H9 (cell line): ENCODE measurements around the gene TMEM107. TPM values are rescaled to one million over a fixed set of nuclear protein-coding genes. Genes with fewer than 3 reads are reported as not detected.

ENCODE experiments used
- DNase-seq: peaks from one replicate; pipeline ENCODE4 v3.0.0-alpha.2; 2017
- H2AFZ ChIP-seq: one replicate; pipeline ENCODE4 v1.6.1; 2013; ENCODE audit warnings: mild to moderate bottlenecking, low read length, control low read depth, moderate library complexity
- H2AK5ac ChIP-seq: 2 replicates; pipeline ENCODE4 v1.6.1; 2013; ENCODE audit warnings: low read length, control low read depth, mixed read lengths; ENCODE audit not compliant: insufficient read length
- H2BK120ac ChIP-seq: one replicate; pipeline ENCODE4 v1.6.1; 2013; ENCODE audit warnings: low read depth, mild to moderate bottlenecking, low read length, control low read depth, inconsistent platforms; ENCODE audit not compliant: poor library complexity, severe bottlenecking
- H2BK12ac ChIP-seq: 2 replicates; pipeline ENCODE4 v1.6.1; 2013; ENCODE audit warnings: low read length, control low read depth, mixed read lengths, low read depth; ENCODE audit not compliant: insufficient read length
- H2BK15ac ChIP-seq: 2 replicates; pipeline ENCODE4 v1.6.1; 2013; ENCODE audit warnings: low read depth, low read length, control low read depth
- H2BK20ac ChIP-seq: one replicate; pipeline ENCODE4 v1.6.1; 2013; ENCODE audit warnings: low read depth, mild to moderate bottlenecking, low read length, control low read depth, inconsistent platforms; ENCODE audit not compliant: poor library complexity, severe bottlenecking
- H2BK5ac ChIP-seq: 2 replicates; pipeline ENCODE4 v1.6.1; 2013; ENCODE audit warnings: low read length, control low read depth, mixed read lengths; ENCODE audit not compliant: insufficient read length
- H3K14ac ChIP-seq: 2 replicates; pipeline ENCODE4 v1.6.1; 2013; ENCODE audit warnings: low read length, control low read depth; ENCODE audit not compliant: insufficient read depth
- H3K18ac ChIP-seq: 2 replicates; pipeline ENCODE4 v1.6.1; 2013; ENCODE audit warnings: low read depth, mild to moderate bottlenecking, mixed read lengths, low read length, control low read depth; ENCODE audit not compliant: insufficient read length
- H3K23ac ChIP-seq: 2 replicates; pipeline ENCODE4 v1.6.1; 2013; ENCODE audit warnings: low read length, control low read depth, mixed read lengths, low read depth; ENCODE audit not compliant: insufficient read length
- H3K23me2 ChIP-seq: 2 replicates; pipeline ENCODE4 v1.6.1; 2013; ENCODE audit warnings: low read depth, mild to moderate bottlenecking, mixed read lengths, low read length, control low read depth; ENCODE audit not compliant: insufficient read length, poor library complexity, severe bottlenecking
- H3K27ac ChIP-seq: 2 replicates; pipeline ENCODE4 v1.5.1; 2013; ENCODE audit warnings: low read length, control low read depth, mixed read lengths, low read depth; ENCODE audit not compliant: insufficient read length
- H3K27me3 ChIP-seq: 2 replicates; pipeline ENCODE4 v1.6.1; 2013; ENCODE audit warnings: low read length, control low read depth, inconsistent platforms; ENCODE audit not compliant: insufficient read depth
- H3K4ac ChIP-seq: 2 replicates; pipeline ENCODE4 v1.6.1; 2013; ENCODE audit warnings: low read depth, mild to moderate bottlenecking, control low read depth, inconsistent platforms, low read length, moderate library complexity
- H3K4me1 ChIP-seq: 2 replicates; pipeline ENCODE4 v1.6.1; 2013; ENCODE audit warnings: low read length, control low read depth, inconsistent platforms; ENCODE audit not compliant: insufficient read depth
- H3K4me2 ChIP-seq: 2 replicates; pipeline ENCODE4 v1.6.1; 2013; ENCODE audit warnings: low read length, control low read depth, mixed read lengths; ENCODE audit not compliant: insufficient read length, insufficient read depth
- H3K56ac ChIP-seq: 2 replicates; pipeline ENCODE4 v1.6.1; 2013; ENCODE audit warnings: low read depth, mild to moderate bottlenecking, mixed read lengths, low read length, control low read depth; ENCODE audit not compliant: insufficient read length
- H3K79me1 ChIP-seq: 2 replicates; pipeline ENCODE4 v1.6.1; 2013; ENCODE audit warnings: low read depth, mild to moderate bottlenecking, moderate library complexity, low read length, control low read depth, inconsistent platforms; ENCODE audit not compliant: insufficient read depth, poor library complexity, severe bottlenecking
- H3K79me2 ChIP-seq: 2 replicates; pipeline ENCODE4 v1.6.1; 2013; ENCODE audit warnings: low read length, control low read depth, inconsistent platforms; ENCODE audit not compliant: insufficient read depth
- H3K9ac ChIP-seq: 2 replicates; pipeline ENCODE4 v1.6.1; 2013; ENCODE audit warnings: low read length, control low read depth, mixed read lengths; ENCODE audit not compliant: insufficient read length; ENCODE audit errors: extremely low read depth
- H3K9me3 ChIP-seq: one replicate; pipeline ENCODE4 v1.6.1; 2013; ENCODE audit warnings: low read depth, low read length, inconsistent platforms; ENCODE audit not compliant: control insufficient read depth
- H3T11ph ChIP-seq: one replicate; pipeline ENCODE4 v1.6.1; 2013; ENCODE audit warnings: mild to moderate bottlenecking, low read length, control low read depth, inconsistent platforms
- H4K20me1 ChIP-seq: one replicate; pipeline ENCODE4 v1.6.1; 2013; ENCODE audit not compliant: control insufficient read depth, insufficient read length, insufficient read depth
- H4K5ac ChIP-seq: 2 replicates; pipeline ENCODE4 v1.6.1; 2013; ENCODE audit warnings: low read depth, mild to moderate bottlenecking, mixed read lengths, low read length, control low read depth; ENCODE audit not compliant: insufficient read length
- H4K8ac ChIP-seq: replicated peaks from 2 replicates; pipeline ENCODE4 v1.6.1; 2013; ENCODE audit warnings: low read length, control low read depth, mixed read lengths, low read depth; ENCODE audit not compliant: insufficient read length
- H4K91ac ChIP-seq: 2 replicates; pipeline ENCODE4 v1.6.1; 2013; ENCODE audit warnings: low read depth, mild to moderate bottlenecking, moderate library complexity, mixed read lengths, low read length, control low read depth; ENCODE audit not compliant: insufficient read length
- H3K27ac Mint-ChIP-seq, 3 experiments: 2 replicates in 2 of 3; 3 replicates in 1 of 3; pipeline ENCODE4 v1.8.0; 2020 to 2021; ENCODE audit warnings: mixed read lengths in 3 of 3, mild to moderate bottlenecking in 1 of 3, moderate library complexity in 1 of 3
- H3K27me3 Mint-ChIP-seq: 2 replicates; pipeline ENCODE4 v1.8.0; 2021; ENCODE audit warnings: low read depth, mild to moderate bottlenecking, moderate library complexity, mixed read lengths
- H3K36me3 Mint-ChIP-seq, 3 experiments: 2 replicates in 2 of 3; 3 replicates in 1 of 3; pipeline ENCODE4 v1.8.0; 2020 to 2021; ENCODE audit warnings: low read depth in 3 of 3, mixed read lengths in 3 of 3; ENCODE audit not compliant: insufficient read depth in 1 of 3
- H3K4me1 Mint-ChIP-seq, 2 experiments: 2 replicates each; pipeline ENCODE4 v1.8.0; 2020; ENCODE audit warnings: mixed read lengths in 2 of 2
- H3K4me3 Mint-ChIP-seq, 2 experiments: 2 replicates in 1 of 2; 3 replicates in 1 of 2; pipeline ENCODE4 v1.8.0; 2020 to 2021; ENCODE audit warnings: mild to moderate bottlenecking in 2 of 2, mixed read lengths in 2 of 2, moderate library complexity in 1 of 2
- H3K9me3 Mint-ChIP-seq, 2 experiments: 2 replicates in 1 of 2; 3 replicates in 1 of 2; pipeline ENCODE4 v1.8.0; 2020; ENCODE audit warnings: mild to moderate bottlenecking in 2 of 2, mixed read lengths in 2 of 2, moderate library complexity in 1 of 2
- CTCF ChIP-seq: fragments of 200-600 bp; sonication (generic); conservative IDR thresholded peaks from 3 replicates; pipeline ENCODE4 v1.8.0; 2021; ENCODE audit warnings: antibody characterized with exemption, mild to moderate bottlenecking
- WGBS: extraction: QIAGEN DNeasy Blood & Tissue Kit; methylation state at CpG from one replicate; pipeline ENCODE4 v1.1.7; 2013; ENCODE audit warnings: missing lambda C conversion rate, low lambda C conversion rate, mixed read lengths; ENCODE audit not compliant: insufficient read length; ENCODE audit errors: extremely low coverage; 5-methylcytosine and 5-hydroxymethylcytosine counted together
- total RNA-seq: library from RNA; stranded (reverse); gene quantifications from 2 replicates; pipeline ENCODE4 v1.2.1, GENCODE V29; 2021

Gene TMEM107
- total RNA-seq, 1 experiment from 2014 or later = 12.7 TPM

- Histone ChIP-seq H2AK5ac (no peak overlapping the region), H3T11ph (no peak overlapping the region), H3K56ac (no peak overlapping the region), H3K4me2 (peak overlapping the region; percentile 91), H3K27ac (no peak overlapping the region), H2AFZ (no peak overlapping the region), H3K79me1 (no peaks in the 10 kb centered on the region), H2BK120ac (no peak overlapping the region), H3K23me2 (peaks cover 10% of the 10 kb centered on the region), H2BK5ac (no peak overlapping the region), H2BK15ac (no peak overlapping the region), H3K9ac (peak overlapping the region; percentile 50), H3K14ac (peak overlapping the region; percentile 25; the same call in 1 of the 2 replicates), H4K91ac (no peak overlapping the region), H3K4me1 (no peaks in the 10 kb centered on the region), H2BK20ac (no peak overlapping the region), H3K9me3 (no peaks in the 10 kb centered on the region), H4K8ac (no peak overlapping the region), H4K20me1 (no peaks in the 10 kb centered on the region), H4K5ac (no peak overlapping the region), H3K18ac (peak overlapping the region; percentile 42), H3K4ac (no peak overlapping the region), H3K79me2 (no peaks in the 10 kb centered on the region), H2BK12ac (no peak overlapping the region), H3K23ac (no peak overlapping the region), H3K27me3 (no peaks in the 10 kb centered on the region)
- peak overlapping the region; percentile 95 to 100 (median 99) for H3K27ac Mint-ChIP-seq
- DNase-seq = peak; percentile 91
- H3K4me3 Mint-ChIP-seq = peak overlapping the region; percentile 97 to 100
- peak; percentile 23; the same call in 2 of the 3 replicates for TF ChIP-seq CTCF
- peaks cover 10 to 20% (median 11%) of the 10 kb centered on the region in 3 experiments; a peak in 6 of 7 replicates for H3K36me3 Mint-ChIP-seq
- H3K4me1 Mint-ChIP-seq = peaks cover 14 to 24% of the 10 kb centered on the region in 2 experiments
- no CpG with 5 or more reads among the region's 27 CpGs for WGBS
- peaks cover 25% of the 10 kb centered on the region for H3K27me3 Mint-ChIP-seq
- peaks cover 14 to 17% of the 10 kb centered on the region in 2 experiments; a peak in 4 of 5 replicates for H3K9me3 Mint-ChIP-seq
These were observed 47.4 kb upstream of the TMEM107 start for GRCh38 chr17:8223356-8224126.
